HUES48 (cell line): Measurements from ENCODE around the gene SLC24A4.

Experiments
- H3K27ac ChIP-seq: one replicate; pipeline ENCODE4 v1.7.0; 2013; ENCODE audit warnings: low read depth, low read length, inconsistent platforms
- H3K27me3 ChIP-seq: 2 replicates; pipeline ENCODE4 v1.6.1; 2013; ENCODE audit warnings: mild to moderate bottlenecking, low read length; ENCODE audit not compliant: control insufficient read depth, insufficient read depth
- H3K36me3 ChIP-seq: 2 replicates; pipeline ENCODE4 v1.6.1; 2013; ENCODE audit warnings: low read length; ENCODE audit not compliant: control insufficient read depth, insufficient read depth
- H3K4me1 ChIP-seq: 2 replicates; pipeline ENCODE4 v1.6.1; 2013; ENCODE audit warnings: mild to moderate bottlenecking, low read length; ENCODE audit not compliant: control insufficient read depth, insufficient read depth
- H3K4me3 ChIP-seq: 2 replicates; pipeline ENCODE4 v1.5.1; 2013; ENCODE audit warnings: mild to moderate bottlenecking, low read depth, low read length
- H3K9ac ChIP-seq: 2 replicates; pipeline ENCODE4 v1.6.1; 2013; ENCODE audit warnings: mild to moderate bottlenecking, low read depth, low read length, moderate library complexity
- H3K9me3 ChIP-seq: 2 replicates; pipeline ENCODE4 v1.6.1; 2013; ENCODE audit warnings: low read length; ENCODE audit not compliant: control insufficient read depth, insufficient read depth

Gene SLC24A4

GRCh38 chr14:92459030-92459949, 136.3 kb downstream of the SLC24A4 start:
- Histone ChIP-seq H3K27ac (no peak overlapping the region), H3K36me3 (no peaks in the 10 kb centered on the region), H3K4me1 (no peaks in the 10 kb centered on the region), H3K9me3 (no peaks in the 10 kb centered on the region), H3K9ac (no peak overlapping the region), H3K27me3 (no peaks in the 10 kb centered on the region), H3K4me3 (no peak overlapping the region)

- no peaks in the 10 kb centered on the region for H3K4me1 ChIP-seq
- H3K9ac ChIP-seq, result no peak overlapping the region
- H3K4me3 ChIP-seq, result no peak overlapping the region
Measured at GRCh38 chr14:92459950-92460421, 137.0 kb downstream of the SLC24A4 start.

GRCh38 chr14:92460541-92460915, 137.6 kb downstream of the SLC24A4 start:
- H3K27ac ChIP-seq, result no peak overlapping the region
- H3K9ac ChIP-seq, result no peak overlapping the region
- no peaks in the 10 kb centered on the region for H3K4me1 ChIP-seq
- H3K9me3 ChIP-seq, result no peaks in the 10 kb centered on the region
- no peak overlapping the region for H3K4me3 ChIP-seq
- H3K36me3 ChIP-seq, result no peaks in the 10 kb centered on the region
- H3K27me3 ChIP-seq, result no peaks in the 10 kb centered on the region

More at GRCh38 chr14:92459950-92460421, 137.0 kb downstream of the SLC24A4 start:
- Histone ChIP-seq H3K9me3 (no peaks in the 10 kb centered on the region), H3K27ac (no peak overlapping the region), H3K36me3 (no peaks in the 10 kb centered on the region), H3K27me3 (no peaks in the 10 kb centered on the region)

GRCh38 chr14:92460916-92461579, 138.1 kb downstream of the SLC24A4 start:
- H3K9ac ChIP-seq, result no peak overlapping the region
- H3K27ac ChIP-seq, result no peak overlapping the region
- no peaks in the 10 kb centered on the region for H3K36me3 ChIP-seq
- no peaks in the 10 kb centered on the region for H3K4me1 ChIP-seq
- no peaks in the 10 kb centered on the region for H3K27me3 ChIP-seq
- H3K9me3 ChIP-seq, result no peaks in the 10 kb centered on the region
- H3K4me3 ChIP-seq, result no peak overlapping the region

GRCh38 chr14:92461891-92462290, 138.9 kb downstream of the SLC24A4 start:
- Histone ChIP-seq H3K9ac (no peak overlapping the region), H3K27me3 (no peaks in the 10 kb centered on the region), H3K36me3 (no peaks in the 10 kb centered on the region), H3K4me3 (no peak overlapping the region), H3K4me1 (no peaks in the 10 kb centered on the region), H3K27ac (no peak overlapping the region), H3K9me3 (no peaks in the 10 kb centered on the region)

GRCh38 chr14:92462568-92462967, 139.6 kb downstream of the SLC24A4 start:
- Histone ChIP-seq H3K4me3 (no peak overlapping the region), H3K9me3 (no peaks in the 10 kb centered on the region), H3K9ac (no peak overlapping the region), H3K27ac (no peak overlapping the region), H3K36me3 (no peaks in the 10 kb centered on the region), H3K4me1 (no peaks in the 10 kb centered on the region), H3K27me3 (no peaks in the 10 kb centered on the region)

- Histone ChIP-seq H3K9me3 (no peaks in the 10 kb centered on the region), H3K27me3 (no peaks in the 10 kb centered on the region), H3K27ac (no peak overlapping the region), H3K4me1 (no peaks in the 10 kb centered on the region), H3K9ac (no peak overlapping the region), H3K36me3 (no peaks in the 10 kb centered on the region), H3K4me3 (no peak overlapping the region)
Measured at GRCh38 chr14:92463141-92463540, 140.2 kb downstream of the SLC24A4 start.

GRCh38 chr14:92464156-92464555, 141.2 kb downstream of the SLC24A4 start:
- Histone ChIP-seq H3K36me3 (no peaks in the 10 kb centered on the region), H3K9me3 (no peaks in the 10 kb centered on the region), H3K4me1 (no peaks in the 10 kb centered on the region)

GRCh38 chr14:92464716-92465115, 141.8 kb downstream of the SLC24A4 start:
- Histone ChIP-seq H3K27me3 (no peaks in the 10 kb centered on the region), H3K4me3 (no peak overlapping the region), H3K4me1 (no peaks in the 10 kb centered on the region), H3K36me3 (no peaks in the 10 kb centered on the region), H3K9me3 (no peaks in the 10 kb centered on the region), H3K27ac (no peak overlapping the region), H3K9ac (no peak overlapping the region)

More at GRCh38 chr14:92464156-92464555, 141.2 kb downstream of the SLC24A4 start:
- Histone ChIP-seq H3K9ac (no peak overlapping the region), H3K27ac (no peak overlapping the region), H3K27me3 (no peaks in the 10 kb centered on the region), H3K4me3 (no peak overlapping the region)

GRCh38 chr14:92465353-92466055, 142.5 kb downstream of the SLC24A4 start:
- H3K27me3 ChIP-seq, result no peaks in the 10 kb centered on the region
- no peaks in the 10 kb centered on the region for H3K36me3 ChIP-seq
- no peak overlapping the region for H3K27ac ChIP-seq
- H3K4me3 ChIP-seq, result no peak overlapping the region
- no peak overlapping the region for H3K9ac ChIP-seq
- H3K4me1 ChIP-seq, result 0 out of 2 replicates have a peak, but pooled peaks cover under 1% of the 10 kb centered on the region
- no peaks in the 10 kb centered on the region for H3K9me3 ChIP-seq
